ENCODE measurements around the gene TMEM140. TPM values are rescaled to one million over a fixed set of nuclear protein-coding genes. Genes with fewer than 3 reads are reported as not detected.

Gene TMEM140
- polyA plus RNA-seq, 4 donors: 5.4 to 19.3 (median 12.4) TPM

DNA sequence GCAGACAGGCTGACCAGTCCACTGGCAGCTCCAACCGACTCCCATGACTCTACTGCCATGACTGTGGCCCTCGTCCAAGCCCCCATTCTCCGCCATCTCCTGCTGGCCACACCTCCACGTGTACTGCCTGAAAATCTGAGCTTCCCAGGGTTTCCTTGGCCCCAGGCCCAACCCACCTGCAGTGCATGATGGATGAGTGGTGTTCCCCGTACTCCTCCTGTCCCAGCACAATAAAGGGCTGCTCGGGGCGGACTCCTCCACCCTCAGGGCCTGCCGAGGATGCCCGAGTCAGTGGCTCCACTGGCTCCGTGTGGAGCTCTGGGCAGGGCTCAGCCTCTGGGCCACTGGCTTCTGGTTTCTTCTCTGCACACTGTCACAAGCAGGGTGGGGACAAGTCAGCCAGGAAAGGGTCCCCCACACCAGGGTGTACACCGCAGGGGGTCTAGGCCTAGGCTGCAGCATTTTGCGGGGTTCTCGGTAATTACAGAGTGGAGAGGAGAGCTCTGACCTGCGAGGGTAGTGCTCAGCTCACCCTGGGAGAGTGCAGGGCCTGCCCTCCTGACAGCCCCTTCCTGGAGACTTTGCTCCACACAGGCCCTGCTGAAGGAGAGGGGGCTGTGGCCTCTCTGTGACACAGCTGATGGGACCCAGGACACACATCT lies 48.2 kb downstream of the TMEM140 start:
- no peak overlapping the region for H3K27ac ChIP-seq (ENCODE audit: low read depth in 1 of 3, low read length in 2 of 3)
- no peak overlapping the region for H3K4me3 ChIP-seq (ENCODE audit: low read depth in 1 of 3, low read length in 3 of 3)
- H3K36me3 ChIP-seq (ENCODE audit: control insufficient read depth in 3 of 3, insufficient read depth in 2 of 3, low read depth in 1 of 3, low read length in 3 of 3): peaks cover 2 to 48% (median 10%) of the 10 kb centered on the region in 3 donors
- no peaks in the 10 kb centered on the region for H3K9me3 ChIP-seq (ENCODE audit: control insufficient read depth in 2 of 2, insufficient read depth in 1 of 2, low read depth in 1 of 2, low read length in 1 of 2)
- 90 to 96% (median 90%) methylated on average over 14 of the region's 14 CpGs for WGBS, 3 donors
- FAIRE-seq (no peak), DNase-seq (no peak)
- H3K4me1 ChIP-seq (ENCODE audit: control insufficient read depth in 3 of 3, insufficient read depth in 2 of 3, low read depth in 1 of 3, low read length in 2 of 3): no peaks in the 10 kb centered on the region
- no peaks in the 10 kb centered on the region for H3K27me3 ChIP-seq (ENCODE audit: control insufficient read depth in 3 of 3, insufficient read depth in 3 of 3, low read length in 3 of 3)

DNA sequence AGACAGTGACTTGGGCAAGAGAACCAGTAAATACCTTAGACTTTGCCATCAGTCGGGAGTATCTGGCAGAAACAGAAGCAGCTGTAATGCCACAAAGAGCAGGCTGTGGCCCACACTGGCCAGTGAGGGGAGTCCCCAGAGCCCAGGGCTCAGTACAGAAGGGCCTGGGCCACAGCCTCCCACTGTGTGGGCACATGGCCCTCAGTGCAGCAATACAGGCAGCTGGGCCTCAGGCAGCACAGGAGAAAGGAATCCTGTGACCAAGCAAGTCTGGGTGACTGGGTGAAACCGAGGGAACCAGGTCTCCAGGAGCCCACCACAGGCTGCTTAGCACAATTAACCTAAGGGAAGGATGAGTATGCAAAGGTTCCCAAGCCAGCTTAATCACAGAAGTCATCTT lies 49.5 kb downstream of the TMEM140 start:
- H3K27me3 ChIP-seq (ENCODE audit: control insufficient read depth in 3 of 3, insufficient read depth in 3 of 3, low read length in 3 of 3): no peaks in the 10 kb centered on the region
- DNase-seq (no peak), FAIRE-seq (no peak)
- no peaks in the 10 kb centered on the region for H3K9me3 ChIP-seq (ENCODE audit: control insufficient read depth in 2 of 2, insufficient read depth in 1 of 2, low read depth in 1 of 2, low read length in 1 of 2)
- peaks cover 2 to 46% (median 10%) of the 10 kb centered on the region in 3 donors for H3K36me3 ChIP-seq (ENCODE audit: control insufficient read depth in 3 of 3, insufficient read depth in 2 of 3, low read depth in 1 of 3, low read length in 3 of 3)
- no peak overlapping the region for H3K4me3 ChIP-seq (ENCODE audit: low read depth in 1 of 3, low read length in 3 of 3)
- WGBS, 3 donors: 86 to 97% (median 94%) methylated on average over 2 of the region's 2 CpGs
- H3K27ac ChIP-seq (ENCODE audit: low read depth in 1 of 3, low read length in 2 of 3): no peak overlapping the region
- H3K4me1 ChIP-seq (ENCODE audit: control insufficient read depth in 3 of 3, insufficient read depth in 2 of 3, low read depth in 1 of 3, low read length in 2 of 3): no peaks in the 10 kb centered on the region

DNA sequence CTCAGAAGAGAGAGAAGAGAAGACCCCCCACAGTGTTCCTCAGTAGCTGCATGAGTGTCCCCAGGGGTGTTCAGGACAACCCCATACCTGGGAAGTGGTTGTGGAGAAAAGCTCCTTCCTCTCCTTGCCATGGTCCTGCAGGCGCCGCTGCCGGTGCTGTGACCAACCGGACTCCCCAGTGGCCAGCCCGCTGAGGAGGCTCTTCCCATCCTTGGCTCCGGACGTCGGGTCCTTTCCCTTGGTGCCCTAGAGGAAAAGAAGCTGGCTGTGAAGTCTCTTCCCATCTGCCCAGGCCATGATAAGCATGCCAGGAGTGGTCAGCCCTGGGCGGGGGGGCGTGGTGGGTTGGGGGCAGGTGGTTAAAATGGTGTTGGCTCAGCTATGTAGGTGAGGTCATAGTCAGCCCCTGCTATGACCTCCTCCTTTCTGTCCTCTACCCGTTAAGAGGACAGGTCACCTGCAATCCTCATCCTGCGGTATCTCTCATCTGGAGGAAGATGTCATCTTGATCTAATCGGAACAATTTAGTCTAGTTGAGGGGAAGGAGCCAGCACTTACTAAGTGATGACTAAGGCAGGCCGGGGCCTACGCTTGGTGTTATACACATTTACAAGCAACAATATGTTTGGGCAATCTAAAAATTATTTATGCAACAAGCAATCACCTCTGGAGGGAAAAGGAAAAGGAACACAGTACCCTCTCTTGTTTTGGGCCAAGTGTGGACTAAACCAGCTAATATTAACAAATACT lies 50.2 kb downstream of the TMEM140 start:
- Histone ChIP-seq H3K27me3 (ENCODE audit: control insufficient read depth in 3 of 3, insufficient read depth in 3 of 3, low read length in 3 of 3) (no peaks in the 10 kb centered on the region), H3K27ac (ENCODE audit: low read depth in 1 of 3, low read length in 2 of 3) (no peak overlapping the region), H3K9me3 (ENCODE audit: control insufficient read depth in 2 of 2, insufficient read depth in 1 of 2, low read depth in 1 of 2, low read length in 1 of 2) (no peaks in the 10 kb centered on the region), H3K4me3 (ENCODE audit: low read depth in 1 of 3, low read length in 3 of 3) (no peak overlapping the region), H3K36me3 (ENCODE audit: control insufficient read depth in 3 of 3, insufficient read depth in 2 of 3, low read depth in 1 of 3, low read length in 3 of 3) (peaks cover 2 to 44% (median 10%) of the 10 kb centered on the region in 3 donors), H3K4me1 (ENCODE audit: control insufficient read depth in 3 of 3, insufficient read depth in 2 of 3, low read depth in 1 of 3, low read length in 2 of 3) (no peaks in the 10 kb centered on the region)
- WGBS, 3 donors: 93 to 95% (median 94%) methylated on average over 15 of the region's 15 CpGs
- no peak for FAIRE-seq
- no peak for DNase-seq

DNA sequence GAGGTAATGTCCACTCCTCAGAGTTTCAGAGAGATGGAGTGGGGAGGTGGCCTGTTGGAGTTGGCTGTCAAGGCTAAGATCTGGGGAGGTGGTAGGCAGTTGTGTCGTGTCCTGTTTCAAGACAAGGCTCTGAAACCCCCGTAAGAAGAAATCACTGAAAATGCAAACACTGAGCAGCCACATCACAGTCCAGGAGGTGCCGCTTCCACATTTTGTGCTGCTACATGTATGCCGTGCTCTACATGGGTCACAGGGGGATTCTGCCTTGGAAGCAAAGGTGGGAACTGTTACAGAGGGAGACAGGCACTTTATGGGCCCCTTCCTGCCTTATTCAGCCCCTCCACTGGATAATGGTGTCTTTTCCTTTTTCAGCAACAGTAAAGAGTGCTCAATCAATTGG lies 51.6 kb downstream of the TMEM140 start:
- H3K36me3 ChIP-seq (ENCODE audit: control insufficient read depth in 3 of 3, insufficient read depth in 2 of 3, low read depth in 1 of 3, low read length in 3 of 3): peaks cover 5 to 41% (median 10%) of the 10 kb centered on the region in 3 donors
- H3K4me3 ChIP-seq (ENCODE audit: low read depth in 1 of 3, low read length in 3 of 3): no peak overlapping the region
- H3K4me1 ChIP-seq (ENCODE audit: control insufficient read depth in 3 of 3, insufficient read depth in 2 of 3, low read depth in 1 of 3, low read length in 2 of 3): no peaks in the 10 kb centered on the region
- no peak overlapping the region for H3K27ac ChIP-seq (ENCODE audit: low read depth in 1 of 3, low read length in 2 of 3)
- H3K9me3 ChIP-seq (ENCODE audit: control insufficient read depth in 2 of 2, insufficient read depth in 1 of 2, low read depth in 1 of 2, low read length in 1 of 2): no peaks in the 10 kb centered on the region
- DNase-seq: no peak
- no peak for FAIRE-seq
- H3K27me3 ChIP-seq (ENCODE audit: control insufficient read depth in 3 of 3, insufficient read depth in 3 of 3, low read length in 3 of 3): no peaks in the 10 kb centered on the region
- WGBS, 3 donors: 91 to 97% (median 93%) methylated on average over 4 of the region's 4 CpGs

DNA sequence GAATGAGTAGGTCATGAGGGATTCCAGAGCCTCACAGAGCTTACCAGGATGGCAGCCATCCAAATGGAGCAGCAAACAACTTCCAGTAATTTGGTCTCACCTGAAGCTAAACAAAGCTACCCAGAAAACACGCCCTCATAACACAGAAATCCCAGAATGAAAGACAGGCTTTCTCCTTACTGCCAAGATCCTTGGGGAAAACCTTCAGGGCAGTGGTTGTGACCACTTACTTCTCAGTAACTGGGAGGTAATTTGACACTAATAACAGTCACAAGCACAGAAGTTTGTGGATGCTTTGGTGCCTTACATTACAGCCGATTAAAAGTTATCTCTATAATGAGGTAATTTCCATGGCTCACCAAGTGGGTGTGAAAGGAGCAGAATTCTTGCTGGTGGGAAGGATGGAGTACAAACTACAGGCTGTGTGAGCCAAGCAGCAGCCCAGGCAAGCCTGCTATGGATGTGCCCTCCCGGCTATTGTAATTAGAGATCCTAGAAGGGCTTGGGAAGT lies 53.0 kb downstream of the TMEM140 start:
- Histone ChIP-seq H3K9me3 (ENCODE audit: control insufficient read depth in 2 of 2, insufficient read depth in 1 of 2, low read depth in 1 of 2, low read length in 1 of 2) (no peaks in the 10 kb centered on the region), H3K27ac (ENCODE audit: low read depth in 1 of 3, low read length in 2 of 3) (no peak overlapping the region), H3K36me3 (ENCODE audit: control insufficient read depth in 3 of 3, insufficient read depth in 2 of 3, low read depth in 1 of 3, low read length in 3 of 3) (peaks cover 5 to 38% (median 8%) of the 10 kb centered on the region in 3 donors), H3K4me1 (ENCODE audit: control insufficient read depth in 3 of 3, insufficient read depth in 2 of 3, low read depth in 1 of 3, low read length in 2 of 3) (no peaks in the 10 kb centered on the region), H3K27me3 (ENCODE audit: control insufficient read depth in 3 of 3, insufficient read depth in 3 of 3, low read length in 3 of 3) (no peaks in the 10 kb centered on the region), H3K4me3 (ENCODE audit: low read depth in 1 of 3, low read length in 3 of 3) (no peak overlapping the region)
- 74 to 88% (median 74%) methylated on average over 3 of the region's 3 CpGs for WGBS, 3 donors
- DNase-seq: no peak
- FAIRE-seq: no peak

DNA sequence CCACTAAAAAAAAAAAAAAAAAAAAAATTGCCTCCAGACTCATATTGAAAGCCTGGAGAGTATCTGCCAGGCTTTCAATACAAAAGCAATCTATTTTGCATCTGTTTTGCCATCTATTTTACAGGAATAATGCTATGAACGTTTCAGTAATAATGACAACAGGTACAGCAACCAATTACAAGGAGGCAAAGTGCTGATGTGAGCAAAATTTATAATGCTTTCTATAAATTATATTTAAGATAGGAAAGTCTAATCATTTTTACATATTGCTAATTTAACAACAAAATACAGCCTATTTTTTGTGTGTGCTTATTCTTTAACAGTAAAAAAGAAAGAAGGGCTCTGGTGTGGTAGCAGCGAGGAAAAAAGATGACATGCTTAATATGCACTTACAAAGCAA lies 53.5 kb downstream of the TMEM140 start:
- Histone ChIP-seq H3K36me3 (ENCODE audit: control insufficient read depth in 3 of 3, insufficient read depth in 2 of 3, low read depth in 1 of 3, low read length in 3 of 3) (peaks cover 5 to 35% (median 5%) of the 10 kb centered on the region in 3 donors), H3K27me3 (ENCODE audit: control insufficient read depth in 3 of 3, insufficient read depth in 3 of 3, low read length in 3 of 3) (no peaks in the 10 kb centered on the region), H3K9me3 (ENCODE audit: control insufficient read depth in 2 of 2, insufficient read depth in 1 of 2, low read depth in 1 of 2, low read length in 1 of 2) (no peaks in the 10 kb centered on the region), H3K27ac (ENCODE audit: low read depth in 1 of 3, low read length in 2 of 3) (no peak overlapping the region), H3K4me1 (ENCODE audit: control insufficient read depth in 3 of 3, insufficient read depth in 2 of 3, low read depth in 1 of 3, low read length in 2 of 3) (no peaks in the 10 kb centered on the region), H3K4me3 (ENCODE audit: low read depth in 1 of 3, low read length in 3 of 3) (no peak overlapping the region)
- DNase-seq (no peak), FAIRE-seq (no peak)
- WGBS, 3 donors: 84 to 91% (median 85%) methylated on average over 2 of the region's 2 CpGs

DNA sequence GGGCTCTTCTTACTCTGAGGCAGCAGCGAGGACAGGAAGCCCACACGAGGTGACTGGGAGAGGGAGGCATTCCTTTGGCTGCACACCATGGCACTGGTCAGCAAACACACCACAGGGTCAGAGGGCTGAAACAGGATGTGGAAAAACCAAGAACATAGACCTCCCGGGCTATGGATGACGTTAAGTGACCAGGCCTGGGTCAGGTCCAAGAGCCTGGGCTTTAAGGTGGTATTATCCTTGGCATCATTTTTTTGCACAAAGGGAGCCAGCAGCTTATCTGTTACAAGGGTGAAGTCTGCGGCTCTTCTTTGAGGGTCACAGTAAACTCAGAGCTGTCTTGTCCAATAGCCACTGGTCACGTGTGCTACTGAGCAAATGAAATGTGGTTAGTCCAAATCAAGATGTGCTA lies 56.5 kb downstream of the TMEM140 start:
- H3K27me3 ChIP-seq (ENCODE audit: control insufficient read depth in 3 of 3, insufficient read depth in 3 of 3, low read length in 3 of 3): peaks cover 0 to under 1% (median 0%) of the 10 kb centered on the region in 3 donors
- DNase-seq (no peak), FAIRE-seq (no peak)
- no peaks in the 10 kb centered on the region for H3K9me3 ChIP-seq (ENCODE audit: control insufficient read depth in 2 of 2, insufficient read depth in 1 of 2, low read depth in 1 of 2, low read length in 1 of 2)
- peaks cover 0 to 17% (median 3%) of the 10 kb centered on the region in 3 donors for H3K36me3 ChIP-seq (ENCODE audit: control insufficient read depth in 3 of 3, insufficient read depth in 2 of 3, low read depth in 1 of 3, low read length in 3 of 3)
- H3K4me3 ChIP-seq (ENCODE audit: low read depth in 1 of 3, low read length in 3 of 3): no peak overlapping the region
- no peak overlapping the region for H3K27ac ChIP-seq (ENCODE audit: low read depth in 1 of 3, low read length in 2 of 3)
- WGBS, 3 donors: 87 to 90% (median 88%) methylated on average over 6 of the region's 6 CpGs
- no peaks in the 10 kb centered on the region for H3K4me1 ChIP-seq (ENCODE audit: control insufficient read depth in 3 of 3, insufficient read depth in 2 of 3, low read depth in 1 of 3, low read length in 2 of 3)

DNA sequence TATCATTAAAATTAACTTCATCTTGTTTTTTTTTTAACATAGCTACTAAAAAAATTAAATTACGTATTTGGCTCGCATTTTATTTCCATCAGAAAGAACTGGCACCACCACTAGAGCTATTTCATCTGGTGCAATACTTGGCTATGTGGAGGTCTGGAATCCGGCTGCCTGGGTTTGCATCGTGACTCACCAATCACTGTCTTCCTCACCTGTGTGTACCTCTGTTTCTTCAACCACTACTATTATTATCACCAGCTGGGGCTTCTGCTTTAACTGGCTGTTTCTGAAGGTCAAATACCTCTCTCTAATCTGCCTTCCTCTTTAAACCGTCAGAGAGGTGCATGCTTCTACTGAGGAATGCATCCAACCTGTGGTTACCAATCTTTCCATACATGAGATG lies 57.0 kb downstream of the TMEM140 start:
- Histone ChIP-seq H3K27ac (ENCODE audit: low read depth in 1 of 3, low read length in 2 of 3) (no peak overlapping the region), H3K36me3 (ENCODE audit: control insufficient read depth in 3 of 3, insufficient read depth in 2 of 3, low read depth in 1 of 3, low read length in 3 of 3) (peaks cover 0 to 15% (median 3%) of the 10 kb centered on the region in 3 donors), H3K9me3 (ENCODE audit: control insufficient read depth in 2 of 2, insufficient read depth in 1 of 2, low read depth in 1 of 2, low read length in 1 of 2) (no peaks in the 10 kb centered on the region), H3K27me3 (ENCODE audit: control insufficient read depth in 3 of 3, insufficient read depth in 3 of 3, low read length in 3 of 3) (peaks cover 0 to 4% (median 0%) of the 10 kb centered on the region in 3 donors), H3K4me1 (ENCODE audit: control insufficient read depth in 3 of 3, insufficient read depth in 2 of 3, low read depth in 1 of 3, low read length in 2 of 3) (no peaks in the 10 kb centered on the region), H3K4me3 (ENCODE audit: low read depth in 1 of 3, low read length in 3 of 3) (no peak overlapping the region)
- no peak for FAIRE-seq
- DNase-seq: no peak
- 91 to 92% (median 92%) methylated on average over 5 of the region's 5 CpGs for WGBS, 3 donors

Measured in small intestine (tissue), 7 donors.